Testis (tissue), 3 donors: ENCODE results near the gene POC1B. TPM values are rescaled to one million over a fixed set of nuclear protein-coding genes. Genes with fewer than 3 reads are reported as not detected.

Experiments used
- DNase-seq: peaks from one replicate; pipeline ENCODE4 v3.0.0-alpha.2; 2019
- H3K27ac ChIP-seq, 2 donors: fragments of 200-600 bp; sonication (generic); one replicate each; pipeline ENCODE4 v1.5.1; 2019
- H3K27me3 ChIP-seq: fragments of 200-600 bp; sonication (generic); one replicate; pipeline ENCODE4 v1.5.1; 2019
- H3K36me3 ChIP-seq: fragments of 200-600 bp; sonication (generic); one replicate; pipeline ENCODE4 v1.5.1; 2017; ENCODE audit warnings: low read depth; ENCODE audit errors: missing control alignments
- H3K4me1 ChIP-seq: fragments of 200-600 bp; sonication (generic); one replicate; pipeline ENCODE4 v1.5.1; 2019
- H3K4me3 ChIP-seq, 2 donors: fragments of 200-600 bp; sonication (generic); one replicate each; pipeline ENCODE4 v1.5.1; 2017 to 2019
- H3K9me3 ChIP-seq: fragments of 200-600 bp; sonication (generic); one replicate; pipeline ENCODE4 v1.5.1; 2017
- CTCF ChIP-seq, 3 experiments: fragments of 450-650 bp in 2 of 3; fragments of 200-600 bp in 1 of 3; sonication (generic) in 1 of 3; IDR thresholded peaks; one replicate each; pipeline ENCODE4 v1.5.1; 2016 to 2019; ENCODE audit warnings: antibody characterized with exemption in 3 of 3, mild to moderate bottlenecking in 2 of 3, moderate library complexity in 1 of 3
- POLR2A ChIP-seq: fragments of 450-650 bp; IDR thresholded peaks from one replicate; pipeline ENCODE4 v1.6.1; 2017; ENCODE audit warnings: antibody characterized with exemption, mild to moderate bottlenecking, moderate library complexity
- WGBS, 2 donors: methylation state at CpG; one replicate each; pipeline ENCODE4 v1.1.5; 2018; 5-methylcytosine and 5-hydroxymethylcytosine counted together
- intact Hi-C: fragments of 100-400 bp; cut with DNase I; formaldehyde crosslinking; loops from one replicate; pipeline ENCODE4 v1.15.1; 2023; ENCODE audit warnings: low total_unique reads
- polyA plus RNA-seq: library from polyadenylated mRNA; stranded (reverse); fragments of 350-450 nt; fragmentation: Illumina TruSeq; extraction: RNeasy Lipid Tissue Mini Kit (QIAGEN cat#74804); gene quantifications from one replicate; pipeline ENCODE4 v1.2.3, GENCODE V29; 2014; ENCODE audit warnings: low read depth, low replicate concordance; ENCODE audit not compliant: insufficient read depth
- total RNA-seq, 2 donors: library from RNA; depleted of rRNA; stranded (reverse); fragments of >200 nt; gene quantifications; one replicate each; pipeline ENCODE4 v1.2.3, GENCODE V29; 2016

Gene POC1B
- total and polyA plus RNA-seq, 3 donors from 2014 or later = 16.8 to 30.2 (median 21.3) TPM

DNA sequence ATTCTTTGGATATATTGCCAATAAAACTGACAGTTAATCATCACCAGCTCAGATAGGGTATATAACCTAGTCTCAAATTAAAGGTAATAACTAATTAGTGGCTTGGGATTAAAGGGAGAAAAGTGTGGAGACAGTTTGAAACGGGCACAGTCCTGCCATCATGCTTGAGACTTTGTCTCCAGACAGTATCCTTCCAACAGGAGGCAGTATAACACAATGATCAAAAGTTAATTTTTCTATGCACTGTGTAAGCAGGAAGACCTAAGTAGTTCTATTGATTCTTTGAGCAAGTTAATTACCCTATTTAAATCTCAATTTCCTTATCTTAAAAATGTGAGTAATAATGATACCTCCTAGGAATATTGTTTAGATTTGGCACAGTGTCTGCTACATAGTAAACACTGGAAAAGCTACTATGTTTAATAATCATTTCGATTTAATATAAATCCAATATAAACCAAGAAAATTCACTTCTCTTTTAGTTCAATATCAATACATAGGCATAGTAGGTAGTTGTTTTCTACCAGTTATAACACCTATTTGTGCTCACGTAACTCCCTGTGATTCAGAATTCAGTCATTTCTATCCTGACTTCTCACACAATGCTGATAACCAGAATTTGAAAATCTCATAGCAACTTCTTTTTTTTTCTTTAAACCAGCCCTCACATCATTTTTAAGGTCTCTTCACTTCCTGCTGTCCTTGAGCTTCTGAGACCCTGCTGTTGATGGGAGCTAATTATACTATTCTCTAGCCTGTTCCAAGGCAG lies 54.9 kb downstream of the POC1B start:
- Histone ChIP-seq H3K36me3 (no peaks in the 10 kb centered on the region), H3K9me3 (no peaks in the 10 kb centered on the region), H3K27me3 (no peaks in the 10 kb centered on the region), H3K27ac (no peak overlapping the region), H3K4me1 (no peaks in the 10 kb centered on the region), H3K4me3 (no peak overlapping the region)
- TF ChIP-seq CTCF (IDR thresholded peaks at IDR 0.05) (peak; percentile 20 to 50 (median 47)), POLR2A (no peak)
- intact Hi-C loops = loop anchor here (10.0 kb wide), 1 partner anchor 54 kb away; the partner anchor contains the start of genes GALNT4 and POC1B
- DNase-seq = no peak
- WGBS, 2 donors = 50 to 55% methylated on average over 3 of the region's 3 CpGs

- no peaks in the 10 kb centered on the region for H3K27me3 ChIP-seq
- H3K4me3 ChIP-seq = no peak overlapping the region
- no peaks in the 10 kb centered on the region for H3K4me1 ChIP-seq
- intact Hi-C loops = no loop called here
- WGBS, 2 donors = 79 to 88% methylated on average over 3 of the region's 3 CpGs
- TF ChIP-seq POLR2A = no peak
- no peak for TF ChIP-seq CTCF (IDR thresholded peaks at IDR 0.05)
- DNase-seq = no peak
- no peaks in the 10 kb centered on the region for H3K9me3 ChIP-seq
- no peak overlapping the region for H3K27ac ChIP-seq
- H3K36me3 ChIP-seq = no peaks in the 10 kb centered on the region
These were observed 56.5 kb downstream of the POC1B start for GRCh38 chr12:89469361-89469760.

- no peak for DNase-seq
- Histone ChIP-seq H3K4me3 (no peak overlapping the region), H3K27ac (no peak overlapping the region), H3K36me3 (no peaks in the 10 kb centered on the region), H3K9me3 (no peaks in the 10 kb centered on the region), H3K4me1 (no peaks in the 10 kb centered on the region), H3K27me3 (no peaks in the 10 kb centered on the region)
- intact Hi-C loops = no loop called here
- no peak for TF ChIP-seq POLR2A
- TF ChIP-seq CTCF (IDR thresholded peaks at IDR 0.05) = no peak
- WGBS, 2 donors = 88 to 92% methylated on average over 4 of the region's 4 CpGs
These were observed 57.1 kb downstream of the POC1B start for GRCh38 chr12:89468648-89469326.

- no peaks in the 10 kb centered on the region for H3K27me3 ChIP-seq
- TF ChIP-seq POLR2A (no peak), CTCF (IDR thresholded peaks at IDR 0.05) (no peak)
- intact Hi-C loops = no loop called here
- no peaks in the 10 kb centered on the region for H3K36me3 ChIP-seq
- no peak overlapping the region for H3K27ac ChIP-seq
- 80 to 88% methylated on average over 1 of the region's 1 CpG for WGBS, 2 donors
- DNase-seq = no peak
- H3K4me3 ChIP-seq = no peak overlapping the region
- H3K9me3 ChIP-seq = no peaks in the 10 kb centered on the region
- no peaks in the 10 kb centered on the region for H3K4me1 ChIP-seq
These were observed 57.8 kb downstream of the POC1B start for GRCh38 chr12:89468017-89468416.
